HUES64 (cell line): ENCODE measurements around the gene NES. TPM values are rescaled to one million over a fixed set of nuclear protein-coding genes. Genes with fewer than 3 reads are reported as not detected.
A peak's percentile ranks its signal among the peaks of the same experiment; 100 is the strongest.

Experiments
- H3K27ac ChIP-seq: 2 replicates; pipeline ENCODE4 v1.7.0; 2013; ENCODE audit warnings: low read depth, low read length, inconsistent platforms
- H3K27me3 ChIP-seq: 2 replicates; pipeline ENCODE4 v1.6.1; 2013; ENCODE audit warnings: mild to moderate bottlenecking, low read length; ENCODE audit not compliant: insufficient read depth
- H3K36me3 ChIP-seq: 2 replicates; pipeline ENCODE4 v1.6.1; 2013; ENCODE audit warnings: mild to moderate bottlenecking, low read length; ENCODE audit not compliant: insufficient read depth
- H3K4me1 ChIP-seq: 2 replicates; pipeline ENCODE4 v1.6.1; 2013; ENCODE audit warnings: mild to moderate bottlenecking, low read length, moderate library complexity; ENCODE audit not compliant: insufficient read depth
- H3K4me3 ChIP-seq: 2 replicates; pipeline ENCODE4 v1.5.1; 2013; ENCODE audit warnings: mild to moderate bottlenecking, low read length, moderate library complexity
- H3K9ac ChIP-seq: 2 replicates; pipeline ENCODE4 v1.6.1; 2013; ENCODE audit warnings: mild to moderate bottlenecking, low read depth, low read length
- H3K9me3 ChIP-seq: 2 replicates; pipeline ENCODE4 v1.6.1; 2013; ENCODE audit warnings: low read depth, low read length; ENCODE audit not compliant: insufficient read depth
- WGBS: fragments of 150-250, 120-280 bp; methylation state at CpG from one replicate; pipeline ENCODE4 v1.1.7; 2013; ENCODE audit warnings: missing lambda C conversion rate; 5-methylcytosine and 5-hydroxymethylcytosine counted together
- polyA plus RNA-seq, 2 experiments: library from polyadenylated mRNA; stranded (reverse); fragments of 50-300 nt; gene quantifications; one replicate each; pipeline ENCODE4 v1.2.3, GENCODE V29; 2013

Gene NES
- polyA plus RNA-seq (2013, experiment 1 of 2) = 116 TPM
- 122 TPM for polyA plus RNA-seq (2013, experiment 2 of 2)

GRCh38 chr1:156676820-156677615, at the start of gene NES:
Gene NES, minus strand, starts transcription at chr1:156677407. Its CDS starts 143 bp downstream, at chr1:156677264.
- Histone ChIP-seq H3K4me3 (peak within 1 kb of the TSS; percentile 82), H3K27me3 (peaks cover 7% of the 10 kb centered on the region), H3K9ac (peak within 1 kb of the TSS; percentile 94), H3K4me1 (peaks cover 31% of the 10 kb centered on the region), H3K9me3 (no peaks in the 10 kb centered on the region), H3K27ac (peak within 1 kb of the TSS; percentile 94), H3K36me3 (peaks cover 26% of the 10 kb centered on the region)
- under 1% methylated on average over 70 of the region's 70 CpGs for WGBS

- Histone ChIP-seq H3K27ac (no peak overlapping the region), H3K9me3 (no peaks in the 10 kb centered on the region), H3K27me3 (no peaks in the 10 kb centered on the region), H3K9ac (no peak overlapping the region), H3K4me1 (peaks cover 17% of the 10 kb centered on the region; the same call in 1 of the 2 replicates), H3K4me3 (peak overlapping the region; percentile 71), H3K36me3 (peaks cover 35% of the 10 kb centered on the region)
- 59% methylated on average over 15 of the region's 15 CpGs for WGBS
Observed at GRCh38 chr1:156726549-156727226, 49.5 kb upstream of the NES start.

- peaks cover 17% of the 10 kb centered on the region; the same call in 1 of the 2 replicates for H3K4me1 ChIP-seq
- H3K27me3 ChIP-seq = no peaks in the 10 kb centered on the region
- no peaks in the 10 kb centered on the region for H3K9me3 ChIP-seq
- WGBS = 20% methylated on average over 18 of the region's 18 CpGs
- no peak overlapping the region for H3K9ac ChIP-seq
- no peak overlapping the region for H3K27ac ChIP-seq
- H3K36me3 ChIP-seq = peaks cover 44% of the 10 kb centered on the region
- H3K4me3 ChIP-seq = peak overlapping the region; percentile 71
Observed at GRCh38 chr1:156725683-156726280, 48.6 kb upstream of the NES start.

- peaks cover 44% of the 10 kb centered on the region for H3K36me3 ChIP-seq
- 98% methylated on average over 4 of the region's 4 CpGs for WGBS
- H3K27me3 ChIP-seq = no peaks in the 10 kb centered on the region
- H3K27ac ChIP-seq = no peak overlapping the region
- H3K4me1 ChIP-seq = peaks cover 11% of the 10 kb centered on the region; the same call in 1 of the 2 replicates
- no peaks in the 10 kb centered on the region for H3K9me3 ChIP-seq
- H3K9ac ChIP-seq = no peak overlapping the region
- no peak overlapping the region for H3K4me3 ChIP-seq
Observed at GRCh38 chr1:156721535-156721934, 44.3 kb upstream of the NES start.

GRCh38 chr1:156721131-156721530, 43.9 kb upstream of the NES start:
- Histone ChIP-seq H3K9ac (no peak overlapping the region), H3K4me1 (peaks cover 9% of the 10 kb centered on the region; the same call in 1 of the 2 replicates), H3K9me3 (no peaks in the 10 kb centered on the region), H3K27me3 (no peaks in the 10 kb centered on the region), H3K4me3 (no peak overlapping the region), H3K36me3 (peaks cover 44% of the 10 kb centered on the region), H3K27ac (no peak overlapping the region)
- 90% methylated on average over 2 of the region's 2 CpGs for WGBS

- no peak overlapping the region for H3K4me3 ChIP-seq
- H3K9me3 ChIP-seq = no peaks in the 10 kb centered on the region
- WGBS = 88% methylated on average over 4 of the region's 4 CpGs
- no peak overlapping the region for H3K9ac ChIP-seq
- peaks cover 17% of the 10 kb centered on the region for H3K36me3 ChIP-seq
- peaks cover 3% of the 10 kb centered on the region for H3K4me1 ChIP-seq
- no peaks in the 10 kb centered on the region for H3K27me3 ChIP-seq
- no peak overlapping the region for H3K27ac ChIP-seq
Observed at GRCh38 chr1:156717351-156717750, 40.1 kb upstream of the NES start.

GRCh38 chr1:156714830-156715229, 37.6 kb upstream of the NES start:
- 88% methylated on average over 3 of the region's 3 CpGs for WGBS
- no peak overlapping the region for H3K4me3 ChIP-seq
- no peaks in the 10 kb centered on the region for H3K27me3 ChIP-seq
- no peaks in the 10 kb centered on the region for H3K36me3 ChIP-seq
- H3K4me1 ChIP-seq = peaks cover 19% of the 10 kb centered on the region
- H3K9ac ChIP-seq = no peak overlapping the region
- H3K27ac ChIP-seq = no peak overlapping the region
- H3K9me3 ChIP-seq = no peaks in the 10 kb centered on the region

GRCh38 chr1:156712626-156713025, 35.4 kb upstream of the NES start:
- 73% methylated on average over 3 of the region's 3 CpGs for WGBS
- Histone ChIP-seq H3K27ac (no peak overlapping the region), H3K4me1 (peaks cover 39% of the 10 kb centered on the region), H3K9ac (no peak overlapping the region), H3K9me3 (no peaks in the 10 kb centered on the region), H3K4me3 (no peak overlapping the region), H3K36me3 (no peaks in the 10 kb centered on the region), H3K27me3 (no peaks in the 10 kb centered on the region)

- Histone ChIP-seq H3K27me3 (no peaks in the 10 kb centered on the region), H3K27ac (peak overlapping the region; percentile 59), H3K9ac (peak overlapping the region; percentile 21; the same call in 1 of the 2 replicates), H3K9me3 (no peaks in the 10 kb centered on the region), H3K4me1 (peaks cover 46% of the 10 kb centered on the region), H3K4me3 (no peak overlapping the region), H3K36me3 (no peaks in the 10 kb centered on the region)
- 42% methylated on average over 9 of the region's 9 CpGs for WGBS
Observed at GRCh38 chr1:156711011-156711817, 34.0 kb upstream of the NES start.

GRCh38 chr1:156709757-156710489, 32.7 kb upstream of the NES start:
- H3K4me1 ChIP-seq = peaks cover 46% of the 10 kb centered on the region
- H3K36me3 ChIP-seq = no peaks in the 10 kb centered on the region
- peaks cover 3% of the 10 kb centered on the region; the same call in 1 of the 2 replicates for H3K27me3 ChIP-seq
- no peak overlapping the region for H3K9ac ChIP-seq
- H3K27ac ChIP-seq = no peak overlapping the region
- no peak overlapping the region for H3K4me3 ChIP-seq
- 84% methylated on average over 10 of the region's 11 CpGs for WGBS
- H3K9me3 ChIP-seq = no peaks in the 10 kb centered on the region
